Activated CD4-positive, alpha-beta memory T cell treated with anti-CD3 and anti-CD28 coated beads for 36 hours (primary cell): Measurements from ENCODE around the gene CCDC80. TPM values are rescaled to one million over a fixed set of nuclear protein-coding genes. Genes with fewer than 3 reads are reported as not detected.

ENCODE experiments used
- CTCF ChIA-PET: fragments of 350-600 bp; sonication (Branson Sonifier 250); formaldehyde crosslinking; loops from one replicate; lab custom pipeline; 2021; ENCODE audit warnings: antibody characterized with exemption, inconsistent platforms; lab: Charles Lee
- POLR2A ChIA-PET: fragments of 350-600 bp; sonication (Branson Sonifier 250); formaldehyde crosslinking; loops from one replicate; lab custom pipeline; 2021; ENCODE audit warnings: antibody characterized with exemption; lab: Charles Lee
- DNase-seq: peaks from one replicate; pipeline ENCODE4 v3.0.0-alpha.2; 2020
- H3K27ac Mint-ChIP-seq: one replicate; pipeline ENCODE4 v1.8.0; 2021; ENCODE audit warnings: mixed read lengths
- H3K27me3 Mint-ChIP-seq: one replicate; pipeline ENCODE4 v1.8.0; 2021; ENCODE audit warnings: mixed read lengths
- H3K36me3 Mint-ChIP-seq: one replicate; pipeline ENCODE4 v1.8.0; 2021; ENCODE audit warnings: mixed read lengths
- H3K4me1 Mint-ChIP-seq: one replicate; pipeline ENCODE4 v1.8.0; 2021; ENCODE audit warnings: low read depth, mixed read lengths
- H3K4me3 Mint-ChIP-seq: one replicate; pipeline ENCODE4 v1.8.0; 2021; ENCODE audit warnings: mild to moderate bottlenecking, mixed read lengths
- H3K9me3 Mint-ChIP-seq: one replicate; pipeline ENCODE4 v1.8.0; 2021; ENCODE audit warnings: mixed read lengths
- intact Hi-C: fragments of 100-400 bp; cut with micrococcal nuclease; formaldehyde crosslinking; loops from one replicate; pipeline ENCODE4 v1.15.1; 2023
- total RNA-seq, 2 experiments: library from RNA; stranded (reverse); gene quantifications; one replicate each; pipeline ENCODE4 v1.2.3, GENCODE V29; 2021

CCDC80 gene
- total RNA-seq, 2 experiments from 2014 or later, result not detected

DNA sequence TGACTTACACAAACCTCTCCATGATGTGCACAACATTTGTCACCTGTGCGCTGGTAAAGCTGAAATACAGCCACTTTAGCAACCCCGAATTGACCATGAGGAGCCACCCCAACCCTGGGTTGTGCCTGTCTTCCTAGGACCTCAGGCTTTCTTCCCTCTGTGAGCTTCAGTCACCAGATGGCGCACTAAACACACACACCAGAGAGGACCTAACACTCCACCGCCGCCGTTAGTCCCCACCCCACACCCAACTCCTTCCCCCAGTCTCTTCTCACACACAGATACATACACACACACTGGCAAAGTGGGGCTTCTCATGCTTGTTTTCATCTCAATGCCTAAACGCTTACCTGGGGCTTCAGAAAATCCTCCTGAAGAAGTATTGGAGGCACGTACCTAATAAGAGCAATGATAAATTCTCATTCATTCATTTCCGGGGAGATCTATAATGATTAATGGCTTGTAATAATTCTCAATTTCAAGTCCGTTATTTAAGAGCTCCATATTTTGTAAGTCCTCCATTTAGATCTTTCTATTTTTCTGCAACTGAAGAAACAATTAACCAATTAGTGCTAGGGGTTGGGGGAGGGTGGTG is 2.1 kb upstream of the CCDC80 start:
- Mint-ChIP-seq H3K4me3 (peak overlapping the region; percentile 63), H3K27me3 (peaks cover 3% of the 10 kb centered on the region), H3K4me1 (peaks cover 16% of the 10 kb centered on the region), H3K9me3 (no peaks in the 10 kb centered on the region), H3K27ac (no peak overlapping the region), H3K36me3 (no peaks in the 10 kb centered on the region)
- POLR2A ChIA-PET, result no interaction called here
- intact Hi-C loops, result loop anchor here (1.0 to 5.0 kb wide), 6 partner anchors 33 to 646 kb away; no protein-coding TSS in a partner anchor
- CTCF ChIA-PET, result interaction anchor here (0.6 to 5.2 kb wide), 50 partner anchors 8 to 645 kb away, joined by 3 to 79 read pairs (median 4); partner anchors contain the start of genes CD200, CD200R1 and GTPBP8
- peak; percentile 89 for DNase-seq

DNA sequence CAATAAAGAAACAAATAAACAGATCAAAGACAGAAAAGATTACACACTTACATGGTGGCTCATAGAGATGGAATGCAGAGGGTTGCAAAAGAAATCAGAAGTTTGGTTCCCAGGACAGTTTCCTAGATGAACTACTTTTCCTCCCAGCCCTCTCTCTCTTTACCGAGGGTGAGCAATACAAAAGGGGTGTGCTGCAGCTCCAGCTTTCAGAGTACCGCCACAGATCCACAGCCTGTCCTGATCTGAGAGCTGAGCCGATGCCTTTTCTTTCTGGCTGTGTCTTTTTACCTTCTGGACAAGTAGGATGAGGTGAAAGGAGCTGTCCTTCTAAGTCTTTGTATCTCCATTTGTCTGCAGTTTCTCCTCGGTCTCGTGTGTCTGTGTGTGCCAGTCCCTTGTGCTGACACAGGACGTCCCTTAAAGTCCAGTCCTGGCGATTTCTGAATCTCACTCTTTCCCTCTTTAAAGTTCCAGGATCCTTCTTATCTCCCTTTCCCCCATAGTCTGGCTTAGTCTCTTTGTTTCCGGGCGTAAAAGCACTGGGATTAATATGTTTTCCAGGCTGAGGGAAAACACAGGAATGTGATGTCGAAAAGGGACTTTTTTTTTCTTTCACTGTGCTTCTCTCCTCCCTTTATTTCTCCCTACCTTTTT is 540 bp downstream of the CCDC80 start:
- H3K4me3 Mint-ChIP-seq, result no peak overlapping the region
- DNase-seq, result no peak
- peaks cover 3% of the 10 kb centered on the region for H3K27me3 Mint-ChIP-seq
- ChIA-PET POLR2A (no interaction called here), CTCF (no interaction called here)
- peaks cover 23% of the 10 kb centered on the region for H3K4me1 Mint-ChIP-seq
- no peak overlapping the region for H3K27ac Mint-ChIP-seq
- intact Hi-C loops, result loop anchor here (5.0 kb wide), 1 partner anchor 58 kb away; no protein-coding TSS in a partner anchor
- H3K36me3 Mint-ChIP-seq, result no peaks in the 10 kb centered on the region
- no peaks in the 10 kb centered on the region for H3K9me3 Mint-ChIP-seq

DNA sequence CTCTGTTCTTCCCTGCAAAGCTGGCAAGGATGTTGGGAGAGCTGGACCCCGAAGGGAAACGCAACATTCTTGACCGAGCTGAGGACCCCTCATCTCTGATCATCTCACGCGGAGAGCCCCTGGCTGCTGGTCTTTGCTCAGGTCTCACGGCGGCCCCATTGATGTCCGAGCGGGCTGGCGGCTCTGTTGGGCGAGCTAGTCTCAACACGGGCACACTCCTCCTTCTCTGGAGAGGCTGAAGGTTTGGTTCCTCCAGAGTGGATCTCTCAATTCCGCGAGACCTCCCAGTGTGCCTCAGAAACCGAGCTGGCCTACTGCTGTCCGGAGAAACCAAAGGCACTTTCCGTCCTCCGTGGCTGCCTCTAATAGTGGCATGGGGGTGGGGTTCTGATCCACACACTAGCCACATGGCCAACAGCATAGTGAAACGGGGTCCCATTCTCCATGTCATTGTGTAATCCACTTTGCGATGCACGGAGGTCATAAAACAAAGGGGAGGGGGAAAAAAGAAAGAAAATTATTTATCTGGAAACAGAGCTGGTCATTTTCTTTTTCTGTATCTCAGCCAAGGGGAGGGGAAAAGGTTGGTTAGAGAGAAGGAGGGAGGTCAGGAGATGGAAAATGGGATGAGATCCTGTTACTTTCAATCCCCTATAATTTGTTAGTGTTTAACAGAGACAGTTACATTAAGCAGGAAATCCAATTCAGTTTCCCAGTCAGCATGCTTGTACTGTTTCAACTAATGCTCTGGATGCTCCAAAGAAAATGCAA is 1.3 kb downstream of the CCDC80 start:
- no peak for DNase-seq
- peaks cover 3% of the 10 kb centered on the region for H3K27me3 Mint-ChIP-seq
- ChIA-PET POLR2A (no interaction called here), CTCF (interaction anchor here (0.8 kb wide), 1 partner anchor 649 kb away, joined by 3 read pairs; no protein-coding TSS in a partner anchor)
- no peaks in the 10 kb centered on the region for H3K36me3 Mint-ChIP-seq
- no peaks in the 10 kb centered on the region for H3K9me3 Mint-ChIP-seq
- no peak overlapping the region for H3K27ac Mint-ChIP-seq
- intact Hi-C loops, result loop anchor here (5.0 kb wide), 1 partner anchor 57 kb away; no protein-coding TSS in a partner anchor
- H3K4me1 Mint-ChIP-seq, result peaks cover 25% of the 10 kb centered on the region
- no peak overlapping the region for H3K4me3 Mint-ChIP-seq

DNA sequence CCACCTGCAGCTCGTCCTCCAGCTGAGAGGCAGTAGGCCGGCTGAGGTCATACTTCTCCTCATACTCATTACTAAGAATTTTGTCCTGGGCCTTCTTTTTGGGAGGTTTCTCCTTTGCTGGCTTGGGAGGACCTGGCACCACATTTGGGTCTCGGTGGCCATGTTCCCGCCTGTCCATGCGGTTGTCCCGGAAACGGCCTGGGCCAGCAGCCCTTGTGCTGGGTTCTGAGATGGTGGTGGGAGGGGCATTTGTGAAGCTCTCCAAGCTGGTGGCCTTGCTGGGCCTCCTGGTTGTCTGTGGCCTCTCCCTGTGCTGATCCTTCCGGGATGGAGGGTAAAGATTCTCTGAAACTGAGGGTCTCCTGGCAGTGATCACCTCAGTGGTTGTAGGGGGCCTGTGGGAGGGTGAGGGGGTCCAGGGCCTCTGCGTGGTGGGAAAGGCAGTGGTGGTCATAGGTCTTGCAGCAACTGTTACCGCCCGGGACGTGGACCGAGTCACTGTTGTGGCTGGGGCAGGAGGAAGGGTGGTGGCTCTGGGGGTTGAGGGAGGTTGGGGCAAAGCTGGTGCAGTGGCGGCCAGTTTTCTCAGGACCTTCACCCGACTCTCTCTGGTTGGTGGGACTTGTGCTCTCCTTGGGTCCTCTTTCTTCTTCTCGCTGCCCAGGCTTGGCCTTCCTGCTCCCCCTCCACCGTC is 2.5 kb downstream of the CCDC80 start:
- no peak for DNase-seq
- Mint-ChIP-seq H3K36me3 (no peaks in the 10 kb centered on the region), H3K27ac (no peak overlapping the region), H3K9me3 (no peaks in the 10 kb centered on the region), H3K27me3 (peaks cover 2% of the 10 kb centered on the region), H3K4me3 (no peak overlapping the region), H3K4me1 (peaks cover 16% of the 10 kb centered on the region)
- CTCF ChIA-PET, result interaction anchor here (0.8 to 1.8 kb wide), 3 partner anchors 56 to 650 kb away, joined by 3 to 8 read pairs (median 6); no protein-coding TSS in a partner anchor
- intact Hi-C loops, result no loop called here
- POLR2A ChIA-PET, result no interaction called here

DNA sequence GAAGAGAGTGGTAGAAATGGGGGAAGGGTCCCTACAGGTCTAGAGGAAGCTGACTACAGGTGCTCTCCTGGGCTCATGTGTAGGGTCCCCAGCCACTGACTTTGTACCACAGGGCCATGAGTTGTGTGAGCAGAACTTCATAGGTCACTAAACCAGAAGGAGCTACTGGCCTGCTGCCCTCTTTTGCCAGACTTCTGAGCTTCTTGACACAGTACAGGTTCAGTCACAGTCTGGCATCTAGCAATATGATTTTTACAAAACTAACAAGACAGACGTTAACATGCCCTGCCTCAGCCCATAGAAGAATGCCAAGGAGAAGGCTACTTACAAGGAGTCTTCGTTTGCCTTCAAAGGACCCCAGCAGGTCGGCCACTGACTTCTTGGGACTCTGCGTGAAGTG is 3.2 kb downstream of the CCDC80 start:
- Mint-ChIP-seq H3K36me3 (no peaks in the 10 kb centered on the region), H3K27me3 (no peaks in the 10 kb centered on the region), H3K4me1 (peaks cover 8% of the 10 kb centered on the region), H3K27ac (no peak overlapping the region), H3K9me3 (no peaks in the 10 kb centered on the region), H3K4me3 (no peak overlapping the region)
- DNase-seq, result no peak
- ChIA-PET POLR2A (no interaction called here), CTCF (interaction anchor here (0.8 to 1.8 kb wide), 3 partner anchors 55 to 341 kb away, joined by 4 to 8 read pairs (median 6); no protein-coding TSS in a partner anchor)
- intact Hi-C loops, result no loop called here

DNA sequence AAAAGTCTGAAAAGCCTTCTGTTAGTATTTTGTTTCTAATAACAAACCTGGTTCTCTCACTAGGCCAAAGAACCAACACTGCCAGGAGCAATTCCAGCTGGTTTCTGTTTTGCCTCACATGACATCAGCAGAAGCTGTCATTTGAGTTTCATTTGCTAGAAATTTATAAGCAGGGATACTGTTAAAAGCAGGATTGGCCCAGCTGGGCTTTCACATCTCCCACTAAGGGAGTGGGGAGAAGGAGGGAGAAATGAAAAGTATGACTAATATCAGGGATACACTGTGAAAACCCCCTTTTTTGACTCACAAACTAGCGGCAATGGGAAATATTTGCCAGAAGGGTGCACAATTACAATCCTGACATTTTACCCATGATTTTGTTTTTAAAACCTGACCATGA is 5.3 kb downstream of the CCDC80 start:
- ChIA-PET POLR2A (no interaction called here), CTCF (interaction anchor here (1.3 to 1.9 kb wide), 3 partner anchors 7 to 99 kb away, joined by 4 to 11 read pairs (median 8); no protein-coding TSS in a partner anchor)
- Mint-ChIP-seq H3K36me3 (no peaks in the 10 kb centered on the region), H3K27ac (no peak overlapping the region), H3K9me3 (no peaks in the 10 kb centered on the region), H3K4me3 (no peak overlapping the region), H3K4me1 (peaks cover 8% of the 10 kb centered on the region), H3K27me3 (no peaks in the 10 kb centered on the region)
- DNase-seq, result no peak
- intact Hi-C loops, result no loop called here

DNA sequence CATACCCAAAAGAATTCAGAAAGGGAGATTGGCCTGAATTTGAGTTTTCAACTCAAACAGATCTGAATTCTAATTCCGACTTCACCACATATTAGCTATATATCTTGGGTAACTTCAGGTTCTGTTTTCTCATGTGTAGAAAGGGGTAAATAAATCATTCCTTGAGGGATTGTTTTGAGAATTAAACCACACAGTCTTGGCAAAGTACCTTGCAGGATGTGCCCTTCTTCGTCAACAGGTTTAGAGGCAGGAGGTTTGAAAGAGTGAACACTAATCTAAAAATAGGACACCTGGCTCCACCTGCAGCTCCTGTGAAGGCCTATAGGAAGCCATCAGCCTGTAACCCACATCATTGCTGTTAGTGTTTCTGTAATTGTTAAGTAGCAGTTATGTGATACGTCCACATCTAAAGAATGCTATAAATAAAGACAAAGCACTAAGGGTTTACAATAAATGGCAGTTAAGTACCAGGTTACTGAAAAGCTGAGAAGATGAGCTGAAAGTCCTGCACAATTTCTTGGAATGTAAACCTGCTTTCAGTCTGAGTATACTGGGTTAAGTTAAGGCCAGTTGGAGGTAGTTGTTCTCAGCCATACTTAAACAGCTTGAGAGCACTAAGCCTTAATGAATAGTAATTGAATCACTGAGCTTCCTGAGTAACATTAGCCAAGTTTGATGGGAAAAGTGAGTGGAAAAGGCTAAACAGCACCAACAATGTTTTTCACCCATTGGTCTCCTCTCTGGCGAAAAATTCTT is 6.0 kb downstream of the CCDC80 start:
- DNase-seq, result no peak
- ChIA-PET CTCF (interaction anchor here (0.7 to 1.9 kb wide), 4 partner anchors 8 to 653 kb away, joined by 3 to 11 read pairs (median 6); no protein-coding TSS in a partner anchor), POLR2A (interaction anchor here (1.0 kb wide), 1 partner anchor 74 kb away, joined by 3 read pairs; the partner anchor contains the start of genes ATG3 and SLC35A5)
- no peaks in the 10 kb centered on the region for H3K36me3 Mint-ChIP-seq
- no peaks in the 10 kb centered on the region for H3K27me3 Mint-ChIP-seq
- H3K27ac Mint-ChIP-seq, result no peak overlapping the region
- H3K4me1 Mint-ChIP-seq, result peaks cover 8% of the 10 kb centered on the region
- no peaks in the 10 kb centered on the region for H3K9me3 Mint-ChIP-seq
- no peak overlapping the region for H3K4me3 Mint-ChIP-seq
- intact Hi-C loops, result no loop called here

DNA sequence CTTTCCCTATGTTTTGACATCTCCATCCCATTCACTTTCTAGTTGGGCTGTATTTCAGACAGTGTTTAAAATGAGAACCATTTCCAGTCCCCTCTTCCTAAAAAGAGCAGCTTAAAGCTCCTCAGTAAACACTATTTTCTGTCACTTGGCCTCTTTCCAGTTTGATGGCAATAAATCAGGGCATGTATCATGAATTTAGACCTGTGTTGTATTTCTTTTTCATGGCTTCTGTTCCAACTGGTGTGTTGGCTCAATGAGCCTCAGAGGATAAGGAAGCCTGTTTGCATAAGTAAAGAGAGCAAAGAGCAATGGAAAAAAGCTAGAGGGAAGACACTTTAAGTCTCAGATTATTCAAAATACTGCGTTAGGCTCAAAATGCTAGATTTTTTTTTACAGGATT is 7.2 kb downstream of the CCDC80 start:
- POLR2A ChIA-PET, result no interaction called here
- peaks cover 14% of the 10 kb centered on the region for H3K4me1 Mint-ChIP-seq

DNA sequence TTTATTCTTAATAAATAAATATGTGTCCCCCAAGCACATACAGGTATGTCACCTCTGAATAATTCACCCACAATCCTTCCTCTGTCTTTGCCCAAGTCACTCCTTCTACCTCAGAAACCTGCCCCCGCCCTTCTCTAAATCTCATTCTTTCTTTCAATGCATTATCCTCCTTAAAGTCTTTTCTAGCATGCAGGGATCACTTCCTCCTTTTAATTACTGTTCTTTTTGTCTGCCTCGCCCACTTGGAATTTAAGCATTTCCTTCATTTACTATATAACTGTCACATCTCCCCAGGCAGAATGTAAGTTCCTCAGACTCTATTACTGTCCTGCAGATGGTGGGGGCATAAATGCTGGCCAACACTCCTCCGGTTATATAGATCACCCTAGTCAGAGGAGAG is 7.8 kb downstream of the CCDC80 start:
- H3K27me3 Mint-ChIP-seq, result no peaks in the 10 kb centered on the region
- H3K9me3 Mint-ChIP-seq, result no peaks in the 10 kb centered on the region
- no peak overlapping the region for H3K4me3 Mint-ChIP-seq
- POLR2A ChIA-PET, result no interaction called here
- DNase-seq, result no peak
- no peak overlapping the region for H3K27ac Mint-ChIP-seq
- CTCF ChIA-PET, result interaction anchor here (0.6 to 2.5 kb wide), 2 partner anchors 9 to 123 kb away, joined by 3 to 12 read pairs; no protein-coding TSS in a partner anchor
- H3K4me1 Mint-ChIP-seq, result peaks cover 14% of the 10 kb centered on the region
- no peaks in the 10 kb centered on the region for H3K36me3 Mint-ChIP-seq
- intact Hi-C loops, result no loop called here

More for the DNA sequence above, 7.2 kb downstream of the CCDC80 start:
- CTCF ChIA-PET, result interaction anchor here (0.6 to 1.9 kb wide), 3 partner anchors 9 to 122 kb away, joined by 3 to 11 read pairs (median 8); no protein-coding TSS in a partner anchor
- no peaks in the 10 kb centered on the region for H3K9me3 Mint-ChIP-seq
- H3K36me3 Mint-ChIP-seq, result no peaks in the 10 kb centered on the region
- intact Hi-C loops, result no loop called here
- H3K4me3 Mint-ChIP-seq, result no peak overlapping the region
- no peak overlapping the region for H3K27ac Mint-ChIP-seq
- no peak for DNase-seq
- no peaks in the 10 kb centered on the region for H3K27me3 Mint-ChIP-seq

DNA sequence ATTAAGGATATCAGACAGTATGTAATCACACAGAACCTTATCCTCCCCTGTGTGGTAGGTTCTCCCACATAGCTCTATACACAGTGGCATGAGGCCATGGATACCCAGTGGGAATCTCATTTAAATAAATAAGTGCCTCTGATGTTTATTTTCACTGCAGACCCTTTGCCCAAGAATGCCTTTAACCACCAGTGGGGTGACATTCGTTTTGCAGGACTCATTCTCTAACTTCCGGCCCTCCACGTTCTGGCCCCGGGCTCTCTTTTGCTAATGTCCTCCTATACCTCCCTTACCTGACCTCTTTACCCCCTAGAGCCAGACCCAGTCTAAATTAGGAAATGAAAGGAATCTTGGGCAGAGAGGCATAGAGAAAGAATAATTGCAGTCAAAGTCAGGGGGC is 8.3 kb downstream of the CCDC80 start:
- DNase-seq, result no peak
- ChIA-PET POLR2A (no interaction called here), CTCF (interaction anchor here (1.0 to 2.5 kb wide), 2 partner anchors 10 to 353 kb away, joined by 4 to 12 read pairs; no protein-coding TSS in a partner anchor)
- Mint-ChIP-seq H3K36me3 (no peaks in the 10 kb centered on the region), H3K4me1 (peaks cover 14% of the 10 kb centered on the region), H3K27me3 (no peaks in the 10 kb centered on the region), H3K4me3 (no peak overlapping the region), H3K9me3 (no peaks in the 10 kb centered on the region), H3K27ac (no peak overlapping the region)
- intact Hi-C loops, result no loop called here

DNA sequence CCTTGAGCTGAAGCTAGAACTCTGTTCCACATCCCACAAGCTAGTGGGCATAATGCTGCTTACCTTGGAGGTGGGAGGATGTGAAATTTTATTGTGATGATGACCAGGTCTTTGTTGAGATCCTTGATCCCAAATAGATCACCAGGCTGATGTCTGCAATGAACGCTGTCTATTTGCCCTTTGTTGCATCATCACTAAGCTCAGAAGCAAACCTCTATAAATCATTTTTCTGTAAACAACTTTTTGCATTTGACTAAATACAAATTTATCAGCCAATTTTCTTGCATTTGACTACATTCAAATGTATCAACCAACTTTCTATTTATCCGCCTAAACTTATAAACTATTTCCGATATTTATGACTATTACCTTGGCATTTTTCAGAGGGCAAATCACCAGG is 9.7 kb downstream of the CCDC80 start:
- Mint-ChIP-seq H3K4me1 (peaks cover 14% of the 10 kb centered on the region), H3K27ac (no peak overlapping the region), H3K36me3 (no peaks in the 10 kb centered on the region), H3K27me3 (no peaks in the 10 kb centered on the region), H3K4me3 (no peak overlapping the region), H3K9me3 (no peaks in the 10 kb centered on the region)
- DNase-seq, result no peak
- intact Hi-C loops, result no loop called here
- ChIA-PET POLR2A (no interaction called here), CTCF (interaction anchor here (2.5 kb wide), 1 partner anchor 11 kb away, joined by 12 read pairs; no protein-coding TSS in a partner anchor)
